ENCODE measurements around the gene MFAP4. TPM values are rescaled to one million over a fixed set of nuclear protein-coding genes. Genes with fewer than 3 reads are reported as not detected.

MFAP4 gene
- polyA plus RNA-seq, 3 donors = 0.12 to 0.73 (median 0.12) TPM

- intact Hi-C loops (cut with micrococcal nuclease) = no loop called here
- TF ChIP-seq CTCF (IDR thresholded peaks at IDR 0.05) = no peak
- Mint-ChIP-seq H3K4me1 (no peaks in the 10 kb centered on the region), H3K27ac (no peak overlapping the region), H3K9me3 (no peaks in the 10 kb centered on the region), H3K4me3 (no peak overlapping the region), H3K36me3 (no peaks in the 10 kb centered on the region), H3K27me3 (ENCODE audit: low read depth in 3 of 3) (peaks cover 8 to 24% (median 14%) of the 10 kb centered on the region in 3 donors)
- Histone ChIP-seq H3K36me3 (replicated peaks in 1 of 2; ENCODE audit: control insufficient read depth in 1 of 2, insufficient read depth in 2 of 2, low read length in 2 of 2) (no peaks in the 10 kb centered on the region), H4K20me1 (ENCODE audit: insufficient read depth, low read length) (no peaks in the 10 kb centered on the region), H3K4me2 (replicated peaks; ENCODE audit: extremely low read depth, low read length, poor library complexity, severe bottlenecking) (no peak overlapping the region), H3K9me3 (replicated peaks in 1 of 2; ENCODE audit: control insufficient read depth in 1 of 2, insufficient read depth in 1 of 2, low read length in 2 of 2) (no peaks in the 10 kb centered on the region), H3K27ac (ENCODE audit: low read depth in 1 of 2, low read length in 2 of 2) (no peak overlapping the region), H3K4me1 (ENCODE audit: control insufficient read depth in 1 of 2, insufficient read depth in 2 of 2, low read length in 2 of 2) (no peaks in the 10 kb centered on the region), H3K27me3 (ENCODE audit: control insufficient read depth in 2 of 2, insufficient read depth in 2 of 2, low read length in 2 of 2) (peaks cover 0 to under 1% of the 10 kb centered on the region in 2 donors), H3K4me3 (replicated peaks in 1 of 3; ENCODE audit: low read depth in 2 of 3, low read length in 3 of 3) (no peak overlapping the region), H3K79me2 (ENCODE audit: insufficient read depth, low read length) (no peaks in the 10 kb centered on the region), H3K9ac (ENCODE audit: insufficient read depth, low read length, poor library complexity, severe bottlenecking) (no peak overlapping the region), H2AFZ (ENCODE audit: insufficient read depth, low read depth, low read length, poor library complexity, severe bottlenecking) (no peak overlapping the region)
- DNase-seq = peak in 1 of 3 donors; percentile 2
- WGBS (ENCODE audit: insufficient coverage) = 93% methylated on average over 35 of the region's 40 CpGs
These were observed 42.5 kb downstream of the MFAP4 start for GRCh38 chr17:19344311-19345066.

- TF ChIP-seq CTCF (IDR thresholded peaks at IDR 0.05) = no peak
- WGBS (ENCODE audit: insufficient coverage) = 96% methylated on average over 11 of the region's 13 CpGs
- no peak overlapping the region for H2AFZ ChIP-seq (ENCODE audit: insufficient read depth, low read depth, low read length, poor library complexity, severe bottlenecking)
- H3K79me2 ChIP-seq (ENCODE audit: insufficient read depth, low read length) = no peaks in the 10 kb centered on the region
- no peak overlapping the region for H3K4me2 ChIP-seq (replicated peaks; ENCODE audit: extremely low read depth, low read length, poor library complexity, severe bottlenecking)
- no peaks in the 10 kb centered on the region for H4K20me1 ChIP-seq (ENCODE audit: insufficient read depth, low read length)
- Mint-ChIP-seq H3K27ac (no peak overlapping the region), H3K9me3 (no peaks in the 10 kb centered on the region), H3K4me1 (no peaks in the 10 kb centered on the region), H3K27me3 (ENCODE audit: low read depth in 3 of 3) (peaks cover 8 to 29% (median 14%) of the 10 kb centered on the region in 3 donors), H3K36me3 (no peaks in the 10 kb centered on the region), H3K4me3 (no peak overlapping the region)
- H3K4me3 ChIP-seq (replicated peaks in 1 of 3; ENCODE audit: low read depth in 2 of 3, low read length in 3 of 3) = no peak overlapping the region
- H3K27ac ChIP-seq (ENCODE audit: low read depth in 1 of 2, low read length in 2 of 2) = no peak overlapping the region
- peak in 1 of 3 donors; percentile 1 for DNase-seq
- no peaks in the 10 kb centered on the region for H3K4me1 ChIP-seq (ENCODE audit: control insufficient read depth in 1 of 2, insufficient read depth in 2 of 2, low read length in 2 of 2)
- H3K36me3 ChIP-seq (replicated peaks in 1 of 2; ENCODE audit: control insufficient read depth in 1 of 2, insufficient read depth in 2 of 2, low read length in 2 of 2) = no peaks in the 10 kb centered on the region
- no peaks in the 10 kb centered on the region for H3K9me3 ChIP-seq (replicated peaks in 1 of 2; ENCODE audit: control insufficient read depth in 1 of 2, insufficient read depth in 1 of 2, low read length in 2 of 2)
- peaks cover 0 to 8% of the 10 kb centered on the region in 2 donors for H3K27me3 ChIP-seq (ENCODE audit: control insufficient read depth in 2 of 2, insufficient read depth in 2 of 2, low read length in 2 of 2)
- intact Hi-C loops (cut with micrococcal nuclease) = no loop called here
- H3K9ac ChIP-seq (ENCODE audit: insufficient read depth, low read length, poor library complexity, severe bottlenecking) = no peak overlapping the region
These were observed 43.3 kb downstream of the MFAP4 start for GRCh38 chr17:19343671-19344151.
